Peyer's patch (tissue), 4 donors: ENCODE results near the gene C1orf35. TPM values are rescaled to one million over a fixed set of nuclear protein-coding genes. Genes with fewer than 3 reads are reported as not detected.

Experiments used
- DNase-seq, 3 donors: peaks; one replicate each; pipeline ENCODE4 v3.0.0-alpha.2; 2017 to 2019
- H3K27ac ChIP-seq, 4 donors: fragments of 200-600 bp; sonication (generic); one replicate each; pipeline ENCODE4 v1.5.1; 2016 to 2019
- H3K27me3 ChIP-seq, 2 donors: fragments of 200-600 bp; sonication (generic); one replicate each; pipeline ENCODE4 v1.5.1; 2019
- H3K36me3 ChIP-seq, 3 donors: fragments of 200-600 bp; sonication (generic); one replicate each; pipeline ENCODE4 v1.5.1; 2016 to 2019
- H3K4me1 ChIP-seq, 4 donors: fragments of 200-600 bp; sonication (generic); one replicate each; pipeline ENCODE4 v1.5.1; 2016 to 2019
- H3K4me3 ChIP-seq, 4 donors: fragments of 200-600 bp; sonication (generic); 1 replicate in 3 of 4; 2 replicates in 1 of 4; pipeline ENCODE4 v1.5.1; 2016 to 2019; ENCODE audit warnings: mild to moderate bottlenecking in 1 of 4
- H3K9me3 ChIP-seq, 4 donors: fragments of 200-600 bp; sonication (generic); one replicate each; pipeline ENCODE4 v1.5.1; 2016 to 2019; ENCODE audit warnings: mild to moderate bottlenecking in 1 of 4
- POLR2A ChIP-seq, 2 donors: fragments of 450-650 bp; IDR thresholded peaks; one replicate each; pipeline ENCODE4 v1.5.1; 2017; ENCODE audit warnings: antibody characterized with exemption in 2 of 2, mild to moderate bottlenecking in 2 of 2, moderate library complexity in 2 of 2
- total RNA-seq, 4 donors: library from RNA; depleted of rRNA; stranded (reverse); fragments of >200 nt; gene quantifications; one replicate each; pipeline ENCODE4 v1.1.0, GENCODE V29; 2016
- TF ChIP-seq, protein P1 (sequence below), 6 experiments: fragments of 450-650 bp in 4 of 6; fragments of 200-600 bp in 2 of 6; sonication (generic) in 1 of 6; IDR thresholded peaks; one replicate each; pipeline ENCODE4 v1.5.1; 2017 to 2019; ENCODE audit warnings: antibody characterized with exemption in 6 of 6, mild to moderate bottlenecking in 3 of 6, moderate library complexity in 1 of 6

Gene C1orf35
- total RNA-seq, 4 donors from 2014 or later: 6.0 to 19.8 (median 16.2) TPM

GRCh38 chr1:228147768-228148167 lies 44.6 kb upstream of the C1orf35 start:
- H3K36me3 ChIP-seq: peaks cover 0 to 40% (median 0%) of the 10 kb centered on the region in 3 donors

GRCh38 chr1:228147151-228147693 lies 44.1 kb upstream of the C1orf35 start:
- DNase-seq: peak in 1 of 3 donors; percentile 41
- Histone ChIP-seq H3K27me3 (no peaks in the 10 kb centered on the region), H3K4me1 (peaks cover under 1 to 55% (median 10%) of the 10 kb centered on the region in 4 donors), H3K36me3 (peaks cover 0 to 40% (median 0%) of the 10 kb centered on the region in 3 donors), H3K4me3 (no peak overlapping the region), H3K9me3 (no peaks in the 10 kb centered on the region), H3K27ac (no peak overlapping the region)
- TF ChIP-seq POLR2A (IDR thresholded peaks at IDR 0.05): no peak
- TF ChIP-seq, protein P1, sequence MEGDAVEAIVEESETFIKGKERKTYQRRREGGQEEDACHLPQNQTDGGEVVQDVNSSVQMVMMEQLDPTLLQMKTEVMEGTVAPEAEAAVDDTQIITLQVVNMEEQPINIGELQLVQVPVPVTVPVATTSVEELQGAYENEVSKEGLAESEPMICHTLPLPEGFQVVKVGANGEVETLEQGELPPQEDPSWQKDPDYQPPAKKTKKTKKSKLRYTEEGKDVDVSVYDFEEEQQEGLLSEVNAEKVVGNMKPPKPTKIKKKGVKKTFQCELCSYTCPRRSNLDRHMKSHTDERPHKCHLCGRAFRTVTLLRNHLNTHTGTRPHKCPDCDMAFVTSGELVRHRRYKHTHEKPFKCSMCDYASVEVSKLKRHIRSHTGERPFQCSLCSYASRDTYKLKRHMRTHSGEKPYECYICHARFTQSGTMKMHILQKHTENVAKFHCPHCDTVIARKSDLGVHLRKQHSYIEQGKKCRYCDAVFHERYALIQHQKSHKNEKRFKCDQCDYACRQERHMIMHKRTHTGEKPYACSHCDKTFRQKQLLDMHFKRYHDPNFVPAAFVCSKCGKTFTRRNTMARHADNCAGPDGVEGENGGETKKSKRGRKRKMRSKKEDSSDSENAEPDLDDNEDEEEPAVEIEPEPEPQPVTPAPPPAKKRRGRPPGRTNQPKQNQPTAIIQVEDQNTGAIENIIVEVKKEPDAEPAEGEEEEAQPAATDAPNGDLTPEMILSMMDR (IDR thresholded peaks at IDR 0.05): no peak

More at GRCh38 chr1:228147768-228148167, 44.6 kb upstream of the C1orf35 start:
- Histone ChIP-seq H3K27me3 (no peaks in the 10 kb centered on the region), H3K4me1 (peaks cover 0 to 50% (median 5%) of the 10 kb centered on the region in 4 donors), H3K27ac (no peak overlapping the region), H3K4me3 (no peak overlapping the region), H3K9me3 (no peaks in the 10 kb centered on the region)
- no peak for TF ChIP-seq POLR2A (IDR thresholded peaks at IDR 0.05)
- TF ChIP-seq, protein P1 (IDR thresholded peaks at IDR 0.05): no peak
- DNase-seq: no peak

GRCh38 chr1:228146417-228147150 lies 43.5 kb upstream of the C1orf35 start:
- TF ChIP-seq POLR2A (IDR thresholded peaks at IDR 0.05): no peak
- Histone ChIP-seq H3K27ac (no peak overlapping the region), H3K4me1 (peaks cover 3 to 60% (median 16%) of the 10 kb centered on the region in 4 donors), H3K27me3 (no peaks in the 10 kb centered on the region), H3K4me3 (no peak overlapping the region), H3K9me3 (no peaks in the 10 kb centered on the region), H3K36me3 (peaks cover 0 to 40% (median 0%) of the 10 kb centered on the region in 3 donors)
- DNase-seq: peak in 1 of 3 donors; percentile 37

- Histone ChIP-seq H3K4me3 (no peak overlapping the region), H3K4me1 (peaks cover 3 to 60% (median 23%) of the 10 kb centered on the region in 4 donors), H3K27me3 (no peaks in the 10 kb centered on the region), H3K36me3 (peaks cover 0 to 40% (median 0%) of the 10 kb centered on the region in 3 donors), H3K27ac (no peak overlapping the region), H3K9me3 (no peaks in the 10 kb centered on the region)
- TF ChIP-seq, protein P1 (IDR thresholded peaks at IDR 0.05): no peak
- no peak for TF ChIP-seq POLR2A (IDR thresholded peaks at IDR 0.05)
- DNase-seq: peak in 2 of 3 donors; percentile 31 to 44
These were observed 42.6 kb upstream of the C1orf35 start for GRCh38 chr1:228145463-228146416.

- no peak overlapping the region for H3K27ac ChIP-seq
These were observed 41.8 kb upstream of the C1orf35 start for GRCh38 chr1:228144993-228145343.

More at GRCh38 chr1:228144993-228145343, 41.8 kb upstream of the C1orf35 start:
- no peaks in the 10 kb centered on the region for H3K9me3 ChIP-seq
- DNase-seq: peak in 1 of 3 donors; percentile 40
- H3K27me3 ChIP-seq: no peaks in the 10 kb centered on the region
- peaks cover 3 to 53% (median 24%) of the 10 kb centered on the region in 4 donors for H3K4me1 ChIP-seq
- no peak overlapping the region for H3K4me3 ChIP-seq
- no peak for TF ChIP-seq POLR2A (IDR thresholded peaks at IDR 0.05)
- TF ChIP-seq, protein P1 (IDR thresholded peaks at IDR 0.05): no peak
- H3K36me3 ChIP-seq: peaks cover 0 to 40% (median 0%) of the 10 kb centered on the region in 3 donors
